ENCODE results near the gene WIZ.

- TF ChIP-seq CTCF (conservative IDR thresholded peaks at IDR 0.05; ENCODE audit: low read depth in 2 of 2) (peak; percentile 62 to 75), EZH2 (IDR thresholded peaks at IDR 0.05; ENCODE audit: low read depth, unreplicated experiment) (no peak), REST (IDR thresholded peaks at IDR 0.05; ENCODE audit: unreplicated experiment) (peak; percentile 17)
These were observed 31.0 kb downstream of the WIZ start, which contains the start of gene AKAP8L for GRCh38 chr19:15418579-15419412.
